Psoas muscle (tissue), 8 donors: Measurements from ENCODE around the gene B3GAT3. TPM values are rescaled to one million over a fixed set of nuclear protein-coding genes. Genes with fewer than 3 reads are reported as not detected.
"Not testable (repeated sequence)": the region's sequence is repeated elsewhere in the genome, so short reads cannot be mapped to it uniquely, and the experiment has no call there.

Experiments
- ATAC-seq, 4 donors: fragments of 200-7000 bp; cut with Tn5 transposase; one replicate each; pipeline ENCODE4 v1.9.1; 2020; ENCODE audit warnings: moderate library complexity in 3 of 4, mild to moderate bottlenecking in 2 of 4
- DNase-seq, 2 donors: peaks; one replicate each; pipeline ENCODE4 v3.0.0-alpha.2; 2020
- H3K27ac ChIP-seq: fragments of 200-600 bp; one replicate; pipeline ENCODE4 v1.8.0; 2022
- H3K27me3 ChIP-seq, 3 donors: fragments of 200-600 bp in 1 of 3; one replicate each; pipeline versions ENCODE4 v1.6.1 to v1.8.0; 2013 to 2022; ENCODE audit warnings: low read length in 2 of 3, mild to moderate bottlenecking in 2 of 3, moderate library complexity in 1 of 3; ENCODE audit not compliant: insufficient read depth in 3 of 3
- H3K36me3 ChIP-seq, 2 donors: fragments of 200-600 bp in 1 of 2; one replicate each; pipeline versions ENCODE4 v1.6.1 to v1.8.0; 2013 to 2022; ENCODE audit warnings: low read depth in 1 of 2, mild to moderate bottlenecking in 1 of 2, moderate library complexity in 1 of 2; ENCODE audit not compliant: insufficient read depth in 1 of 2
- H3K4me1 ChIP-seq: fragments of 200-600 bp; one replicate; pipeline ENCODE4 v1.8.0; 2022
- H3K4me3 ChIP-seq: fragments of 200-600 bp; one replicate; pipeline ENCODE4 v1.8.0; 2022; ENCODE audit warnings: mild to moderate bottlenecking
- H3K9me3 ChIP-seq: fragments of 200-600 bp; one replicate; pipeline ENCODE4 v1.8.0; 2022
- WGBS, 3 donors: extraction: QIAGEN DNeasy Blood & Tissue Kit; methylation state at CpG; one replicate each; pipeline versions ENCODE4 v1.1.6 to v1.1.7; 2013; 5-methylcytosine and 5-hydroxymethylcytosine counted together
- intact Hi-C, 2 donors: fragments of 100-400 bp; cut with DNase I; formaldehyde crosslinking; loops; one replicate each; pipeline versions ENCODE4 v1.11.0 to v1.14.2; 2022
- polyA plus RNA-seq, 3 donors: library from polyadenylated mRNA; stranded (reverse); fragments of 200-250 nt; gene quantifications; one replicate each; pipeline ENCODE4 v1.2.3, GENCODE V29; 2013
- total RNA-seq, 4 donors: library from RNA; stranded (reverse); fragmentation: NEBNext Ultra II Directional in 2 of 4; extraction: Animal tissue kit (Norgen Biotek cat#: 25700) in 2 of 4; gene quantifications; one replicate each; pipeline versions ENCODE4 v1.2.1 to v1.2.4, GENCODE V29; 2021 to 2023
- TF ChIP-seq, protein P1 (sequence below): fragments of 200-600 bp; IDR thresholded peaks from one replicate; pipeline ENCODE4 v1.8.0; 2022; ENCODE audit warnings: antibody characterized with exemption
- donor health status: healthy with polysubstance abuse.
- donor health status: DM: no; HTN: no; CAD: no; lungs with moderate emphysema.
- donor health status: Bipolar disorder and iron deficiency.
- donor health status: healthy.
- donor health status: DM: yes; HTN: yes; CAD: no.
- donor health status: DM: no; HTN: no; CAD: no.
- donor health status: DM: no; HTN: no; CAD: no.
- donor health status: DM: yes; HTN: yes; CAD: no.

The B3GAT3 gene
- total and polyA plus RNA-seq, 7 donors: 7.4 to 37.6 (median 11.7) TPM

DNA sequence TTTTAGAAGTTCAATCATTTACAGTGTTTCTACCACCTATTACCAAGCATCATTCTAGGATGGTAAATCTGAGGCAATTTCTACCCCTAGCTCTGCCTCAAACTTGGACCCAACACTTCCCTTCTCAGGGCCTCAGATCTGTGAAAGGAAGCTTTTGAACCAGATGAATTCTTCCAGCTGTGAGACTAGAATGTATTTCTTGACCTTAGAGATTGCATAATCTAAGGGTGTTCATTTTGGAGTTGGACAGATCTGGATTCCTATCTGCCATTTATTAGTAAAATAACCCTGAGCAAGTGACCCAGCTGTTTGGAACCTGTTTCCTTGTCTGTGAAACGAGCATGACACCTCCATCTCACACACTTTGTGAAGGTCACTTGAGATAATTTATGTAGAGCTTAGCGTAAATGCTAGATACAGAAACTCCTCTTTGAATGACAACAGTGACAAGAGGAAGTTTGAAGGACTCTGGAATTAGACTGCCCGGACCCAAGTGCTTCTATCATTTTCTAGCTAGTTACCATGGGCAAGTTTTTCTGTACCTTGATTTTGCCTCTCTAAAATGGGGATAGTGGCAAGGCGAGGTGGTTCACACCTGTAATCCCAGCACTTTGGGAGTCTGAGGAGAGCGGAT is 35.1 kb upstream of the B3GAT3 start:
- DNase-seq: no peak
- WGBS, 3 donors: 61 to 69% (median 64%) methylated on average over 5 of the region's 5 CpGs
- H3K9me3 ChIP-seq: no peaks in the 10 kb centered on the region
- no peak overlapping the region for H3K4me3 ChIP-seq
- H3K4me1 ChIP-seq: peaks cover 3% of the 10 kb centered on the region
- H3K27me3 ChIP-seq: no peaks in the 10 kb centered on the region
- TF ChIP-seq, protein P1, sequence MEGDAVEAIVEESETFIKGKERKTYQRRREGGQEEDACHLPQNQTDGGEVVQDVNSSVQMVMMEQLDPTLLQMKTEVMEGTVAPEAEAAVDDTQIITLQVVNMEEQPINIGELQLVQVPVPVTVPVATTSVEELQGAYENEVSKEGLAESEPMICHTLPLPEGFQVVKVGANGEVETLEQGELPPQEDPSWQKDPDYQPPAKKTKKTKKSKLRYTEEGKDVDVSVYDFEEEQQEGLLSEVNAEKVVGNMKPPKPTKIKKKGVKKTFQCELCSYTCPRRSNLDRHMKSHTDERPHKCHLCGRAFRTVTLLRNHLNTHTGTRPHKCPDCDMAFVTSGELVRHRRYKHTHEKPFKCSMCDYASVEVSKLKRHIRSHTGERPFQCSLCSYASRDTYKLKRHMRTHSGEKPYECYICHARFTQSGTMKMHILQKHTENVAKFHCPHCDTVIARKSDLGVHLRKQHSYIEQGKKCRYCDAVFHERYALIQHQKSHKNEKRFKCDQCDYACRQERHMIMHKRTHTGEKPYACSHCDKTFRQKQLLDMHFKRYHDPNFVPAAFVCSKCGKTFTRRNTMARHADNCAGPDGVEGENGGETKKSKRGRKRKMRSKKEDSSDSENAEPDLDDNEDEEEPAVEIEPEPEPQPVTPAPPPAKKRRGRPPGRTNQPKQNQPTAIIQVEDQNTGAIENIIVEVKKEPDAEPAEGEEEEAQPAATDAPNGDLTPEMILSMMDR: no peak
- ATAC-seq: no peak
- H3K27ac ChIP-seq: no peak overlapping the region
- H3K36me3 ChIP-seq: peaks cover 0 to 7% of the 10 kb centered on the region in 2 donors
- intact Hi-C loops: no loop called here

DNA sequence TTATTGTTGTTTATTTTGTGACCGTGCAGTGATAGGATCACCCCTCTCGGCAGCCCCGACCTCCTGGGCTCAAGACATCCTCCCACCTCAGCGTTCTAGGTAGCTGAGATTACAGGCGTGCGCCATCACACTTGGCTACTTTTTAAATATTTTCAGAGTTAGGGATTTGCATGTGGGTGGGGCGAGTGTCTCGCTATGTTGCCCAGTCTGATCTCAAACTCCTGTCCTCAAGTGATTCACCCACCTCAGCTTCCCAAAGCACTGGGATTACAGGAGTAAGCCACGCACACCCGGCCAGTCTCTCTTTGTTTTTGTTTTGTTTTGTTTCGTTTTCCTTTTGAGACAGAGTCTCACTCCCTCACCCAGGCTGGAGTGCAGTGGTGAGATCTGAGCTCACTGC is 32.5 kb upstream of the B3GAT3 start:
- Histone ChIP-seq H3K4me1 (peaks cover 8% of the 10 kb centered on the region), H3K36me3 (peaks cover 0 to 10% of the 10 kb centered on the region in 2 donors), H3K27me3 (no peaks in the 10 kb centered on the region), H3K9me3 (no peaks in the 10 kb centered on the region), H3K4me3 (no peak overlapping the region), H3K27ac (no peak overlapping the region)
- 87 to 90% (median 90%) methylated on average over 11 of the region's 11 CpGs for WGBS, 3 donors
- DNase-seq (no peak), ATAC-seq (no peak)
- TF ChIP-seq, protein P1: no peak
- intact Hi-C loops: loop anchor here in 1 of 2 donors (5.0 kb wide), 1 partner anchor 42 kb away; the partner anchor contains the start of genes EML3 and ROM1

DNA sequence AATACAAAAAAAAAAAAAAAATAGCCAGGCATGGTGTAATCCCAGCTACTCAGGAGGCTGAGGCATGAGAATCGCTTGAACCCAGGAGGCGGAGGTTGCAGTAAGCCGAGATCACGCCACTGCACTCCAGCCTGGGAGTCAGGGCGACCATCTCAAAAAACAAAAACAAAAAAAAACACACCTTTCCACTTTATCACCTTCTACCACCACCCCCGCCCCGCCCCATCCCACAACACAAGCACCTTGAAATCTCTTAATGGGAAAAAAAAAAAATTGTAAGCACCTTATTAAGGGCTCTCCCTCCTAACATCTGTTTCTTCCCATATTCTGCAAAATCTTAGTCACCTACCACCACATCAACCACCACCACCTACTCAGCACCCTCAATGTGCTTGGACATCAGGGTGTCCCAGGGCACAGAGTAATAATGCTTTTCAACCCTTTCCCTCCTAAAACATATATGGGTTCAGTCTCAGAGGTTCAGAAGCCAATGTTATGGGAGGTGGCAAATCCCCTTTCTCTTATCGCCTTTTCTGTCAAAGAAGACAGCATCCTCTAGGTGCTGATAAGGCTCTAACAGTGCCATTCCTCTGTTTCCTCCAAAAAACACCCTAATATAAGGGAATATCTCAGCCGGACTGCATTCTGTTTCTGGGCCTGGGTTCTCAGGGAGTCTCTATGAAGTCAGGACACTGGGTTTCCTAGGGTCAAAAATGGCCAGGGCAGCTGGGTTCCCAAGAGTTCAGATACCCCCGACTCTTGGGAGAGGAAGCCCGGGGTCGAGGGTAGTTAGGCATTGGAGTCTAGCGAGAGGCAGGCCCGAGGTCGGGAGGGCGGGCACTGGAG is 30.6 kb upstream of the B3GAT3 start:
- Histone ChIP-seq H3K4me3 (peak overlapping the region; percentile 93), H3K9me3 (no peaks in the 10 kb centered on the region), H3K36me3 (peaks cover 0 to 29% of the 10 kb centered on the region in 2 donors), H3K27me3 (no peaks in the 10 kb centered on the region), H3K4me1 (peaks cover 11% of the 10 kb centered on the region), H3K27ac (peak overlapping the region; percentile 95)
- intact Hi-C loops: loop anchor here in 1 of 2 donors (5.0 kb wide), 1 partner anchor 40 kb away; the partner anchor contains the start of genes EML3 and ROM1
- TF ChIP-seq, protein P1: no peak
- no peak for ATAC-seq
- DNase-seq: no peak
- 39 to 41% (median 39%) methylated on average over 16 of the region's 16 CpGs for WGBS, 3 donors

DNA sequence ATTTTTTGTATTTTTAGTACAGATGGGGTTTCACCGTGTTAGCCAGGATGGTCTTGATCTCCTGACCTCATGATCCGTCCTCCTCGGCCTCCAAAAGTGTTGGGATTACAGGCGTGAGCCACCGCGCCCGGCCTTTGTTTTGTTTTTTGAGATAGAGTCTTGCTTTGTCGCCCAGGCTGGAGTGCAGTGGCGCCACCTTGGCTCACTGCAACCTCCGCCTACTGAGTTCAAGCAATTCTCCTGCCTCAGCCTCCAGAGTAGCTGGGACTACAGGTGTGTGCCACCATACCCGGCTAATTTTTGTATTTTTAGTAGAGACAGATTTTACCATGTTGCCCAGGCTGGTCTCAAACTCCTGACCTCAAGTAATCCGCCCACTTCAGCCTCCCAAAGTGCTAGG is 28.5 kb upstream of the B3GAT3 start:
- intact Hi-C loops: loop anchor here in 1 of 2 donors (5.0 kb wide), 1 partner anchor 38 kb away; the partner anchor contains the start of genes EML3 and ROM1
- peaks cover 23% of the 10 kb centered on the region for H3K4me1 ChIP-seq
- ATAC-seq, DNase-seq, H3K27me3 ChIP-seq, H3K27ac ChIP-seq, H3K9me3 ChIP-seq, H3K4me3 ChIP-seq: not testable (repeated sequence)
- peaks cover 0 to 29% of the 10 kb centered on the region in 2 donors for H3K36me3 ChIP-seq
- WGBS, 3 donors: 93 to 95% (median 94%) methylated on average over 12 of the region's 12 CpGs

DNA sequence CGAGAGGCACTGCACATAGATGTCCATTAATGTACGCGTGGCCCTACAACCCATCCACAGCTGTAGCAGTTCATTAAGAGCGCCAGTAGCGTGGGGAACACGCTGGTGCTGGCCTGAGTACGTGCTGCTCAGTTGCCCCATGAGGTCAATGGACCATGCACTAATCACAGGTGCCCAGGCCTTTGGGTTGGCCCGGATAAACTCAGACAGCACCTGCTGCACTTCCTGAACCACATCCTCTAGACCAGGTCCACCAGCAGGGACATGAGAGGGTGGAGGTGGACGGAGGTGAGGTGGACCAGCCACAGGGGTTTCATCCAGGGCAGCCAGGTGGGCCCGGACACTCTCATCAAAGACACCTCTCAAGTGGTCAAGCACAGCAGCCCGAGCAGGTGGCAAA is 27.7 kb upstream of the B3GAT3 start:
- ATAC-seq (no peak), DNase-seq (no peak)
- intact Hi-C loops: no loop called here
- H3K4me1 ChIP-seq: peaks cover 29% of the 10 kb centered on the region
- no peaks in the 10 kb centered on the region for H3K9me3 ChIP-seq
- peaks cover 0 to 29% of the 10 kb centered on the region in 2 donors for H3K36me3 ChIP-seq
- no peaks in the 10 kb centered on the region for H3K27me3 ChIP-seq
- no peak overlapping the region for H3K4me3 ChIP-seq
- WGBS, 3 donors: 83 to 92% (median 85%) methylated on average over 11 of the region's 11 CpGs
- H3K27ac ChIP-seq: no peak overlapping the region
- TF ChIP-seq, protein P1: no peak
